HEK293 (cell line): ENCODE data around the gene COX19.

Source experiments
- CTCF ChIA-PET: fragments of 350-600 bp; formaldehyde crosslinking; extraction: SDS; loops from one replicate; lab custom pipeline; 2021; ENCODE audit warnings: antibody characterized with exemption; lab: Yijun Ruan, JAX
- POLR2A ChIA-PET: fragments of 300-600 bp; formaldehyde crosslinking; extraction: SDS; loops from one replicate; lab custom pipeline; 2020; ENCODE audit warnings: antibody characterized with exemption, inconsistent platforms; lab: Yijun Ruan, JAX
- H3K27ac ChIP-seq: fragments of 200-500 bp; sonication (Bioruptor generic); 2 replicates; pipeline ENCODE4 v1.5.1; 2014; ENCODE audit warnings: low read depth, low read length, control low read depth, inconsistent platforms; ENCODE audit errors: extremely low read depth
- H3K36me3 ChIP-seq, 2 experiments: fragments of 200-500 bp in 1 of 2; sonication (Bioruptor generic) in 1 of 2; 1 replicate in 1 of 2; 2 replicates in 1 of 2; pipeline ENCODE4 v1.5.1; 2014 to 2017; ENCODE audit warnings: inconsistent platforms in 2 of 2, low read length in 2 of 2; ENCODE audit not compliant: control insufficient read depth in 2 of 2, insufficient read depth in 1 of 2
- H3K4me1 ChIP-seq: fragments of 200-500 bp; sonication (Bioruptor generic); 2 replicates; pipeline ENCODE4 v1.5.1; 2014; ENCODE audit warnings: mild to moderate bottlenecking, low read length, inconsistent platforms; ENCODE audit not compliant: control insufficient read depth, insufficient read depth
- H3K4me3 ChIP-seq: 2 replicates; pipeline ENCODE4 v1.5.1; 2011; ENCODE audit warnings: low read depth, mild to moderate bottlenecking, control low read depth, low read length, moderate library complexity
- H3K9me3 ChIP-seq: fragments of 200-500 bp; sonication (Bioruptor generic); 2 replicates; pipeline ENCODE4 v1.5.1; 2014; ENCODE audit warnings: low read depth, low read length, inconsistent platforms; ENCODE audit not compliant: control insufficient read depth, insufficient read depth
- BCL11B ChIP-seq: fragments of 450-650 bp; formaldehyde crosslinking; IDR thresholded peaks from 2 replicates; pipeline ENCODE4 v1.5.1; 2016; ENCODE audit warnings: low read depth, missing biosample characterization, missing genetic modification characterization
- EGR2 ChIP-seq: fragments of 450-650 bp; formaldehyde crosslinking; IDR thresholded peaks from 2 replicates; pipeline ENCODE4 v1.5.1; 2016; ENCODE audit warnings: low read depth, missing biosample characterization, missing genetic modification characterization
- FEZF1 ChIP-seq: fragments of 450-650 bp; formaldehyde crosslinking; IDR thresholded peaks from 2 replicates; pipeline ENCODE4 v1.5.1; 2016; ENCODE audit warnings: missing biosample characterization, missing genetic modification characterization
- HIC1 ChIP-seq: fragments of 450-650 bp; formaldehyde crosslinking; IDR thresholded peaks from 2 replicates; pipeline ENCODE4 v1.5.1; 2016; ENCODE audit warnings: missing biosample characterization, missing genetic modification characterization
- IKZF3 ChIP-seq: fragments of 450-650 bp; IDR thresholded peaks from 2 replicates; pipeline ENCODE4 v1.5.0; 2018; ENCODE audit warnings: missing biosample characterization, mild to moderate bottlenecking, missing genetic modification characterization, moderate library complexity
- KLF10 ChIP-seq: fragments of 450-650 bp; IDR thresholded peaks from 2 replicates; pipeline ENCODE4 v1.5.1; 2018; ENCODE audit warnings: missing biosample characterization, mild to moderate bottlenecking, missing genetic modification characterization
- KLF16 ChIP-seq: fragments of 450-650 bp; formaldehyde crosslinking; IDR thresholded peaks from 2 replicates; pipeline ENCODE4 v1.5.1; 2017; ENCODE audit warnings: missing biosample characterization, missing genetic modification characterization
- OVOL3 ChIP-seq: fragments of 450-650 bp; formaldehyde crosslinking; IDR thresholded peaks from 2 replicates; pipeline ENCODE4 v1.5.1; 2016; ENCODE audit warnings: missing biosample characterization, missing genetic modification characterization
- SETDB1 ChIP-seq: IDR thresholded peaks from one replicate; pipeline ENCODE4 v1.6.1; 2017; ENCODE audit warnings: mild to moderate bottlenecking, low read length, moderate library complexity, mixed read lengths; ENCODE audit not compliant: insufficient read length
- YY2 ChIP-seq: fragments of 450-650 bp; formaldehyde crosslinking; IDR thresholded peaks from 2 replicates; pipeline ENCODE4 v1.5.1; 2016; ENCODE audit warnings: missing biosample characterization, missing genetic modification characterization
- ZBTB20 ChIP-seq: fragments of 450-650 bp; formaldehyde crosslinking; IDR thresholded peaks from 2 replicates; pipeline ENCODE4 v1.5.1; 2016; ENCODE audit warnings: missing biosample characterization, missing genetic modification characterization
- ZBTB7A ChIP-seq: fragments of 450-650 bp; formaldehyde crosslinking; IDR thresholded peaks from 2 replicates; pipeline ENCODE4 v1.5.1; 2016; ENCODE audit warnings: low read depth, missing biosample characterization, missing genetic modification characterization
- ZFHX2 ChIP-seq: fragments of 450-650 bp; formaldehyde crosslinking; conservative IDR thresholded peaks from 2 replicates; pipeline ENCODE4 v1.5.1; 2016; ENCODE audit warnings: missing biosample characterization, missing genetic modification characterization
- ZFP37 ChIP-seq: fragments of 450-650 bp; formaldehyde crosslinking; IDR thresholded peaks from 2 replicates; pipeline ENCODE4 v1.5.1; 2016; ENCODE audit warnings: missing biosample characterization, missing genetic modification characterization
- ZNF114 ChIP-seq: fragments of 450-650 bp; formaldehyde crosslinking; IDR thresholded peaks from 2 replicates; pipeline ENCODE4 v1.5.0; 2017; ENCODE audit warnings: missing biosample characterization, missing genetic modification characterization
- ZNF138 ChIP-seq: fragments of 450-650 bp; formaldehyde crosslinking; IDR thresholded peaks from 2 replicates; pipeline ENCODE4 v1.5.1; 2016; ENCODE audit warnings: missing biosample characterization, missing genetic modification characterization, borderline replicate concordance
- ZNF169 ChIP-seq: fragments of 450-650 bp; formaldehyde crosslinking; IDR thresholded peaks from 2 replicates; pipeline ENCODE4 v1.5.1; 2016; ENCODE audit warnings: missing biosample characterization, missing genetic modification characterization
- ZNF350 ChIP-seq: fragments of 450-650 bp; formaldehyde crosslinking; IDR thresholded peaks from 2 replicates; pipeline ENCODE4 v1.5.0; 2017; ENCODE audit warnings: missing biosample characterization, mild to moderate bottlenecking, missing genetic modification characterization
- ZNF366 ChIP-seq: fragments of 450-650 bp; formaldehyde crosslinking; conservative IDR thresholded peaks from 2 replicates; pipeline ENCODE4 v1.5.1; 2016; ENCODE audit warnings: missing biosample characterization, missing genetic modification characterization
- ZNF394 ChIP-seq: fragments of 450-650 bp; formaldehyde crosslinking; IDR thresholded peaks from 2 replicates; pipeline ENCODE4 v1.5.1; 2016; ENCODE audit warnings: missing biosample characterization, missing genetic modification characterization, mild to moderate bottlenecking, moderate library complexity, borderline replicate concordance
- ZNF518A ChIP-seq: fragments of 450-650 bp; formaldehyde crosslinking; conservative IDR thresholded peaks from 2 replicates; pipeline ENCODE4 v1.5.1; 2016; ENCODE audit warnings: low read depth, missing biosample characterization, missing genetic modification characterization
- ZNF549 ChIP-seq: fragments of 450-650 bp; IDR thresholded peaks from 2 replicates; pipeline ENCODE4 v1.5.1; 2018; ENCODE audit warnings: missing biosample characterization, missing genetic modification characterization, mild to moderate bottlenecking, inconsistent platforms, moderate library complexity
- ZNF555 ChIP-seq: fragments of 450-650 bp; formaldehyde crosslinking; conservative IDR thresholded peaks from 2 replicates; pipeline ENCODE4 v1.5.1; 2017; ENCODE audit warnings: missing biosample characterization, mild to moderate bottlenecking, missing genetic modification characterization, inconsistent platforms
- ZNF596 ChIP-seq: fragments of 450-650 bp; IDR thresholded peaks from 2 replicates; pipeline ENCODE4 v1.5.0; 2018; ENCODE audit warnings: missing biosample characterization, mild to moderate bottlenecking, missing genetic modification characterization, moderate library complexity
- ZNF623 ChIP-seq: fragments of 450-650 bp; formaldehyde crosslinking; IDR thresholded peaks from 2 replicates; pipeline ENCODE4 v1.5.1; 2016; ENCODE audit warnings: missing biosample characterization, missing genetic modification characterization
- ZNF660 ChIP-seq: fragments of 450-650 bp; IDR thresholded peaks from 2 replicates; pipeline ENCODE4 v1.5.1; 2018; ENCODE audit warnings: missing biosample characterization, mild to moderate bottlenecking, missing genetic modification characterization
- ZNF670 ChIP-seq: fragments of 450-650 bp; formaldehyde crosslinking; IDR thresholded peaks from 2 replicates; pipeline ENCODE4 v1.5.1; 2016; ENCODE audit warnings: missing biosample characterization, missing genetic modification characterization, low read depth
- ZNF701 ChIP-seq: fragments of 450-650 bp; formaldehyde crosslinking; IDR thresholded peaks from 2 replicates; pipeline ENCODE4 v1.5.1; 2016; ENCODE audit warnings: missing biosample characterization, missing genetic modification characterization
- ZNF791 ChIP-seq: fragments of 450-650 bp; formaldehyde crosslinking; IDR thresholded peaks from 2 replicates; pipeline ENCODE4 v1.5.1; 2016; ENCODE audit warnings: missing biosample characterization, missing genetic modification characterization

Gene COX19

GRCh38 chr7:959271-959670 lies 16.1 kb downstream of the COX19 start:
- CTCF ChIA-PET = no interaction called here
- Histone ChIP-seq H3K4me1 (no peaks in the 10 kb centered on the region), H3K9me3 (no peaks in the 10 kb centered on the region), H3K27ac (no peak overlapping the region), H3K4me3 (no peak overlapping the region)
- POLR2A ChIA-PET = no interaction called here
- no peak for TF ChIP-seq HIC1 (tag by site-specific recombination)
- TF ChIP-seq KLF16 (tag by site-specific recombination) = no peak
- TF ChIP-seq ZBTB20 (tag by site-specific recombination) = no peak
- TF ChIP-seq IKZF3 (tag by site-specific recombination) = no peak
- no peak for TF ChIP-seq ZNF596 (tag by site-specific recombination)
- TF ChIP-seq EGR2 = no peak
- no peak for TF ChIP-seq KLF10 (tag by site-specific recombination)
- no peak for TF ChIP-seq ZNF366 (tag by site-specific recombination)
- no peak for TF ChIP-seq OVOL3
- TF ChIP-seq ZNF670 = no peak
- TF ChIP-seq ZNF549 = no peak
- TF ChIP-seq, all 188 proteins: peak for 0
- no peaks in the 10 kb centered on the region for H3K36me3 ChIP-seq

GRCh38 chr7:958221-959200 lies 16.8 kb downstream of the COX19 start:
- Histone ChIP-seq H3K4me1 (no peaks in the 10 kb centered on the region), H3K27ac (no peak overlapping the region), H3K9me3 (no peaks in the 10 kb centered on the region), H3K36me3 (no peaks in the 10 kb centered on the region), H3K4me3 (no peak overlapping the region)
- TF ChIP-seq ZNF518A (no peak), ZNF555 (tag by site-specific recombination) (no peak), YY2 (tag by site-specific recombination) (no peak), ZNF701 (tag by site-specific recombination) (no peak), SETDB1 (no peak), ZFHX2 (tag by site-specific recombination) (no peak), ZFP37 (tag by site-specific recombination) (no peak), ZNF660 (tag by site-specific recombination) (no peak), BCL11B (tag by site-specific recombination) (no peak), ZNF670 (no peak), ZNF394 (tag by site-specific recombination) (no peak), ZNF169 (tag by site-specific recombination) (no peak), FEZF1 (tag by site-specific recombination) (no peak), EGR2 (no peak), ZNF791 (tag by site-specific recombination) (no peak), ZNF114 (tag by site-specific recombination) (no peak), ZNF350 (no peak), ZNF623 (tag by site-specific recombination) (no peak), ZBTB7A (tag by site-specific recombination) (no peak), ZNF138 (tag by site-specific recombination) (no peak)
- CTCF ChIA-PET = interaction anchor here (1.3 kb wide), 1 partner anchor 35 kb away, joined by 6 read pairs; no protein-coding TSS in a partner anchor
- POLR2A ChIA-PET = no interaction called here
